Naive thymus-derived CD4-positive, alpha-beta T cell (primary cell): Measurements from ENCODE around the gene PSKH1. TPM values are rescaled to one million over a fixed set of nuclear protein-coding genes. Genes with fewer than 3 reads are reported as not detected.

ENCODE experiments used
- ATAC-seq: fragments of 150-1000 bp; cut with Tn5 transposase; 2 replicates; pipeline ENCODE4 v1.10.0; 2021; ENCODE audit warnings: mild to moderate bottlenecking, moderate library complexity
- CTCF ChIA-PET: fragments of 350-600 bp; sonication (Branson Sonifier 250); formaldehyde crosslinking; loops from one replicate; lab custom pipeline; 2021; ENCODE audit warnings: antibody characterized with exemption; lab: Charles Lee
- POLR2A ChIA-PET: fragments of 350-600 bp; sonication (Branson Sonifier 250); formaldehyde crosslinking; loops from one replicate; lab custom pipeline; 2021; ENCODE audit warnings: antibody characterized with exemption, inconsistent platforms; lab: Charles Lee
- DNase-seq, 9 donors: peaks; one replicate each; pipeline versions ENCODE4 v3.0.0 to v3.0.0-alpha.2; 2020 to 2022; ENCODE audit warnings: mixed read lengths in 1 of 9
- H3K27ac ChIP-seq: one replicate; pipeline ENCODE4 v1.7.0; 2013; ENCODE audit warnings: mild to moderate bottlenecking, low read depth, low read length, moderate library complexity
- H3K27me3 ChIP-seq, 2 donors: one replicate each; pipeline ENCODE4 v1.7.0; 2013; ENCODE audit warnings: low read length in 2 of 2, mild to moderate bottlenecking in 2 of 2, moderate library complexity in 2 of 2; ENCODE audit not compliant: control insufficient read depth in 2 of 2, insufficient read depth in 2 of 2
- H3K36me3 ChIP-seq, 3 experiments: 1 replicate in 2 of 3; 2 replicates in 1 of 3; pipeline ENCODE4 v1.7.0; 2013; ENCODE audit warnings: low read length in 3 of 3, mild to moderate bottlenecking in 3 of 3, moderate library complexity in 1 of 3; ENCODE audit not compliant: insufficient read depth in 3 of 3, control insufficient read depth in 2 of 3
- H3K4me1 ChIP-seq, 2 donors: one replicate each; pipeline ENCODE4 v1.7.0; 2013; ENCODE audit warnings: low read length in 2 of 2, mild to moderate bottlenecking in 2 of 2, moderate library complexity in 1 of 2; ENCODE audit not compliant: control insufficient read depth in 2 of 2, insufficient read depth in 2 of 2
- H3K4me3 ChIP-seq: 2 replicates; pipeline ENCODE4 v1.7.0; 2013; ENCODE audit warnings: mild to moderate bottlenecking, low read length
- H3K9me3 ChIP-seq, 3 experiments: 1 replicate in 2 of 3; 2 replicates in 1 of 3; pipeline ENCODE4 v1.7.0; 2013; ENCODE audit warnings: low read length in 3 of 3; ENCODE audit not compliant: control insufficient read depth in 2 of 3
- H3K27ac Mint-ChIP-seq, 9 donors: one replicate each; pipeline ENCODE4 v1.8.0; 2020 to 2022; ENCODE audit warnings: mixed read lengths in 9 of 9, mild to moderate bottlenecking in 8 of 9, moderate library complexity in 5 of 9, inconsistent platforms in 2 of 9
- H3K27me3 Mint-ChIP-seq, 5 donors: one replicate each; pipeline ENCODE4 v1.8.0; 2021 to 2022; ENCODE audit warnings: mixed read lengths in 5 of 5, mild to moderate bottlenecking in 1 of 5
- H3K36me3 Mint-ChIP-seq, 5 donors: one replicate each; pipeline ENCODE4 v1.8.0; 2020 to 2022; ENCODE audit warnings: mixed read lengths in 5 of 5, mild to moderate bottlenecking in 3 of 5, inconsistent platforms in 1 of 5
- H3K4me1 Mint-ChIP-seq, 7 donors: one replicate each; pipeline ENCODE4 v1.8.0; 2020 to 2022; ENCODE audit warnings: mixed read lengths in 7 of 7, mild to moderate bottlenecking in 3 of 7, inconsistent platforms in 1 of 7
- H3K4me3 Mint-ChIP-seq, 10 donors: one replicate each; pipeline ENCODE4 v1.8.0; 2020 to 2022; ENCODE audit warnings: mild to moderate bottlenecking in 10 of 10, mixed read lengths in 10 of 10, moderate library complexity in 6 of 10, inconsistent platforms in 2 of 10
- H3K9me3 Mint-ChIP-seq, 11 donors: one replicate each; pipeline ENCODE4 v1.8.0; 2020 to 2022; ENCODE audit warnings: mixed read lengths in 11 of 11, mild to moderate bottlenecking in 4 of 11, inconsistent platforms in 1 of 11, moderate library complexity in 1 of 11
- intact Hi-C, 2 donors: fragments of 100-400 bp; cut with micrococcal nuclease; formaldehyde crosslinking; loops; one replicate each; pipeline ENCODE4 v1.15.1; 2023
- polyA plus RNA-seq, 2 donors: library from polyadenylated mRNA; unstranded; fragments of 300-500 nt; fragmentation: Illumina TruSeq; gene quantifications; one replicate each; pipeline ENCODE4 v1.2.3, GENCODE V29; 2021
- total RNA-seq, 6 experiments: library from RNA in 5 of 6; stranded (reverse) in 5 of 6; gene quantifications; 1 replicate in 5 of 6; 2 replicates in 1 of 6; pipeline ENCODE4 v1.2.3 and lab custom pipeline; 2021 to 2026

Gene PSKH1
- total and polyA plus RNA-seq, 7 experiments from 2014 or later: 18.0 to 34.0 (median 23.3) TPM

DNA sequence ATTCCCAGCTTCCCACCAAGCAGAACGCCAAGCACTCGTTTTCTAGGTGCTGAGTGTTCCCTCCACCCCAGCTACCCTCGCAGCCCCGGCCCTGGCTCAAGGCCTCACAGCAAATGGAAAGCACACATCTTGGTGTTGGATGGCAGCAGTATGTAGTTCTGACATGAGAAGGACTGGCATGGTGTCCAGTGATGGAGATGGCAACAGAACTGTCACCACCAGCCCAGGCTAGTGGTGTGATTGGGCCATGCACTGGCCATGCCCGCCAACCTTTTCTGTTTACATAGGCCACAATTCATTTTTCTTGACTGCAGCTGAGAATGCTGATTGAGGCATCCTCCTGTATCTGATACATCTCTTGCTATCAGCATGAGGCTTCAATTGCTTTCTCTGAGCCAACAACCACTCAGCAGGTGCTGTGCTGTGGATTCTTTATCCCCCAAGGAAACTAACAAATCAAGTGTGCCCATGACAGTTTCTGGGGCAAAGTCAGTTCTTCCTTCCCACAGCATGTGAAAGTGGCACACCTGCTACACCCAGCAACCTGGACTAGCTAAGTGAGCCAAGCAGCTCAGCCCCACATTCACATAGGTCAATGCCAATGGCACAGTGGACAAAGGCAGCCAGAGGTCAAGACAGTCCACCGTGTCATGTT, 71.5 kb downstream of the PSKH1 start:
- ATAC-seq: no peak
- peaks cover 10 to 14% of the 10 kb centered on the region in 2 donors for H3K4me1 ChIP-seq
- no peak overlapping the region for H3K27ac ChIP-seq
- intact Hi-C loops: no loop called here
- H3K36me3 Mint-ChIP-seq: peaks cover 2 to 19% (median 4%) of the 10 kb centered on the region in 5 donors
- H3K27ac Mint-ChIP-seq: no peak overlapping the region
- peaks cover 0 to 34% (median 5%) of the 10 kb centered on the region in 3 experiments for H3K36me3 ChIP-seq
- H3K27me3 ChIP-seq: no peaks in the 10 kb centered on the region
- no peak overlapping the region for H3K4me3 ChIP-seq
- peaks cover 20 to 46% (median 28%) of the 10 kb centered on the region in 7 donors for H3K4me1 Mint-ChIP-seq
- ChIA-PET CTCF (no interaction called here), POLR2A (interaction anchor here (0.8 to 1.6 kb wide), 2 partner anchors 8 to 21 kb away, joined by 3 to 4 read pairs; partner anchors contain the start of gene LCAT)
- peaks cover 0 to 2% (median 0%) of the 10 kb centered on the region in 11 donors for H3K9me3 Mint-ChIP-seq
- H3K9me3 ChIP-seq: no peaks in the 10 kb centered on the region
- no peak for DNase-seq
- peak overlapping the region in 1 of 10 donors; percentile 42 for H3K4me3 Mint-ChIP-seq
- H3K27me3 Mint-ChIP-seq: no peaks in the 10 kb centered on the region

DNA sequence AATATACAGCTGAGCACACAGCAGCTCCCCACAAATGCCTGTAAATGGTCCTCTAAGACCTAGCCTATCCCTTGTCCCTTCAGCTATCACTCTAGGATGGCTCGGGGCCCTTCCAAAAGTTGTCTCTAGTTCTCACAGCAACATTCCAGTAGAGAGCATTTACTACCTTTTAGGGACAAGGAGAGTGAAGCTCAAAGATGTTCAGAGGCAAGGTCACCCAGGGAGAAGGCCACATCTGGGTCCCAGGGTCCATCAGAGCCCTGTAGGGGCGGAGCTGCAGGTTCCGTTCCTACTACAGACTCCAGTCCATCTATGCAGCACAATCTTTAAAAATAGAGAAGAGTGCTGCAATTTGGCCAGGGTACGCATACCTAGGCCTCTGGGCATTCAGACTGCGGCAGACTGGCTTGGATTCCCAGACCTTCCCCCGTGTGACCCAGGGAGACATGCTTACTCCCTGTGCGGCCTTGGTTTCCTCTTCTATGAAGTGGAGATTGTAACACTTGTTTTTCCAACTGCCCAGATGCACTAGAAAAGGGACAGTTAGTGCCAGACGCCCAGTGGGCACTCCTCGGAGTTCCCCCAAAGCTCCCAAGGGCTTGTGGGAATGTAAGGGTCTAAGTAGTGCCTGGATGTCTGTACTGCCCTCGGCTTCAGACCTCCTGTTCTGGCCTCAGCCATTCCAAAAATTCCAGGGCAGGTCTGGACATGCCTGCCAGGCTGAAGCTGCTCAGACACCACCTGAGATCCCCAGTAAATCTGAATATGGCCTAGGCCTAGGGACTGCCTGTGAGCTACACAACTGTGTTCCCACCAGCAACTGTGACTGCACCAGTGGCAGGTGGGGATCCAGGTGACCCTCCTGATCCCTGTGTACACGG, 72.9 kb downstream of the PSKH1 start:
- Mint-ChIP-seq H3K27me3 (no peaks in the 10 kb centered on the region), H3K4me1 (peaks cover 20 to 46% (median 29%) of the 10 kb centered on the region in 7 donors), H3K36me3 (peaks cover 0 to 14% (median 3%) of the 10 kb centered on the region in 5 donors), H3K4me3 (peak overlapping the region in 4 of 10 donors; percentile 5 to 98 (median 48)), H3K27ac (peak overlapping the region in 1 of 9 donors; percentile 63), H3K9me3 (peaks cover 0 to 2% (median 0%) of the 10 kb centered on the region in 11 donors)
- H3K9me3 ChIP-seq: no peaks in the 10 kb centered on the region
- ChIA-PET POLR2A (interaction anchor here (0.6 to 1.6 kb wide), 8 partner anchors 9 to 40 kb away, joined by 3 to 4 read pairs (median 4); partner anchors contain the start of genes DPEP2, LCAT and PSMB10), CTCF (interaction anchor here (1.7 kb wide), 1 partner anchor 25 kb away, joined by 7 read pairs; no protein-coding TSS in a partner anchor)
- peaks cover 0 to 21% (median 2%) of the 10 kb centered on the region in 3 experiments for H3K36me3 ChIP-seq
- intact Hi-C loops: no loop called here
- ATAC-seq: no peak
- DNase-seq: no peak
- no peak overlapping the region for H3K27ac ChIP-seq
- H3K4me3 ChIP-seq: no peak overlapping the region
- H3K27me3 ChIP-seq: no peaks in the 10 kb centered on the region
- peaks cover 10 to 14% of the 10 kb centered on the region in 2 donors for H3K4me1 ChIP-seq

DNA sequence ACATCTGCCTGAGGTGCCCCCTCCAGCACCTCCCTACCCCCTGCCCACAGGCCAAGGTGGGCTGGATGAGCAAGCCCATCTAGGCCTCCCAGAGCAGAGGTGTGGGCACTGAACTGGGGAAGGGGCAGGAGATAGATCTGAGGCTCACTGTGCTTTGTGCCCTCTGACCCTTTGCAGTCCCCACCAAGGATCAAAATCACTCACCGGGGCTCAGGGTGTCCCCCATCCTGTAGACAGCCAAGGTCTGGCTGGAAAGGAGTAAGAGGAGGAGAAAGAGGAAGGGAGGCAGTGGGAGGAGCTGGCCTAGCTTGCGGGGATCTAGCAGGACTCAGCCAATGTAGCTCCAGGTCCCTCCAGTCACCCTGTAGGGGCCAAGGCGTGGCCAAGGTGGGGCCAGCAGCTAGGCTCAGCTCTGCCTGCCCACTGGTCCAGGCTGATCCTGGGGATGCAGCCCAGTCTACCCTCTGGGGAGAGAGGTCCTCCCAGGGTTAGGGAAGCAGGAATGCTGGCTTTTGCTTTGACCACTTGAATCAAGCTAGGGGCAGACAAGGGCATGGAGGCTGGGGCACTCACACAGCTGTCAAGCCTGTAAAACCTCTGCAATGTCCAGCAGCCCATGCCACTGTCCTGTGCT, 73.6 kb downstream of the PSKH1 start:
- intact Hi-C loops: no loop called here
- Histone ChIP-seq H3K27ac (no peak overlapping the region), H3K4me1 (peaks cover 10 to 14% of the 10 kb centered on the region in 2 donors), H3K9me3 (no peaks in the 10 kb centered on the region), H3K27me3 (no peaks in the 10 kb centered on the region), H3K36me3 (peaks cover 0 to 13% (median 0%) of the 10 kb centered on the region in 3 experiments), H3K4me3 (peak overlapping the region; percentile 88)
- CTCF ChIA-PET: interaction anchor here (1.7 kb wide), 1 partner anchor 25 kb away, joined by 7 read pairs; no protein-coding TSS in a partner anchor
- POLR2A ChIA-PET: interaction anchor here (0.8 to 1.4 kb wide), 6 partner anchors 10 to 33 kb away, joined by 3 to 4 read pairs (median 4); partner anchors contain the start of genes DPEP2 and PSMB10
- ATAC-seq (no peak), DNase-seq (no peak)
- H3K27me3 Mint-ChIP-seq: no peaks in the 10 kb centered on the region
- peaks cover 0 to 2% (median 0%) of the 10 kb centered on the region in 11 donors for H3K9me3 Mint-ChIP-seq
- peaks cover 0 to 11% (median 0%) of the 10 kb centered on the region in 5 donors for H3K36me3 Mint-ChIP-seq
- peaks cover 20 to 46% (median 29%) of the 10 kb centered on the region in 7 donors for H3K4me1 Mint-ChIP-seq
- H3K4me3 Mint-ChIP-seq: peak overlapping the region; percentile 86 to 100 (median 96)
- peak overlapping the region in 7 of 9 donors; percentile 63 to 95 (median 82) for H3K27ac Mint-ChIP-seq

DNA sequence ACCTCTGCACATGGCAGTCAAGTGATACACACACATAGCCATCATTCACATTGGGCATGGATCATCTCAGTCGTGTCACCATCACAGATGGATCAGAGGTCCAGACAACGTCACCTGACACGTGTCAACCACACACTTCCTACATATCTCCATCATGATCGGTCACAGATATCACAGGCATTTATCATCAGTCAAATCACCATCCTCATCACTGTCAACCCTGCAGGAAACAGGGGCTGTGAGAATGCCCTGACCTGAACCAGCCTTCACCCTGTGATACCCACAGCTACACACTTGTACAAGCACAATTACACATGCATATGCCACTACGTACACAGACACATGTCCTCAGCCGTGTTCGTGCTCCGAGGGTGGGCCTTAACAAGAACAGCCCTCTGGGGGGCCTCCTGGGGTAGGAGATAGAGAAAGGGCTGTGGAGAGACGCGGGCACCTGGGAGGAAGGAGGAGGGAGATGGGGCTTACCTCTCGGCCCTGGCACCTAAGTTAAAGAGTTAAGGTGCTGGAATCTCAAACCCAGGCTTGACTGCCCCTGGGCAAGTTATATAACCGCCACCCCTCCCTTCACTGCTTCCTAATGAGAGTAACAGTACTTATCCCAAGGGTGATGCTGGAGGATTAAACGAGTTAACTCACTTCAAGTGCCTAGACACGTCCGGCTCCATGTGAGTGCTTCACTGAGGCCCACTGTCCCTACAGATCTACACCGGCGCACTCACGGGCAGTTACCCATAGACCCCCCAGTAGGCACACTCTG, 74.3 kb downstream of the PSKH1 start:
- Mint-ChIP-seq H3K27me3 (no peaks in the 10 kb centered on the region), H3K4me1 (peaks cover 20 to 46% (median 29%) of the 10 kb centered on the region in 7 donors), H3K27ac (peak overlapping the region; percentile 79 to 95 (median 93)), H3K36me3 (peaks cover 0 to 7% (median 0%) of the 10 kb centered on the region in 5 donors), H3K9me3 (peaks cover 0 to 2% (median 0%) of the 10 kb centered on the region in 11 donors), H3K4me3 (peak overlapping the region; percentile 86 to 100 (median 96))
- Histone ChIP-seq H3K27ac (peak overlapping the region; percentile 81), H3K4me1 (peaks cover 10 to 14% of the 10 kb centered on the region in 2 donors), H3K36me3 (peaks cover 0 to 7% (median 0%) of the 10 kb centered on the region in 3 experiments), H3K9me3 (no peaks in the 10 kb centered on the region), H3K27me3 (no peaks in the 10 kb centered on the region), H3K4me3 (peak overlapping the region; percentile 88)
- POLR2A ChIA-PET: interaction anchor here (0.6 to 3.5 kb wide), 7 partner anchors 14 to 73 kb away, joined by 3 to 17 read pairs (median 3); partner anchors contain the start of genes DPEP2 and PSMB10
- intact Hi-C loops: no loop called here
- no peak for ATAC-seq
- DNase-seq: peak in 5 of 9 donors; percentile 5 to 36 (median 10)
- CTCF ChIA-PET: interaction anchor here (1.7 kb wide), 1 partner anchor 26 kb away, joined by 7 read pairs; no protein-coding TSS in a partner anchor

DNA sequence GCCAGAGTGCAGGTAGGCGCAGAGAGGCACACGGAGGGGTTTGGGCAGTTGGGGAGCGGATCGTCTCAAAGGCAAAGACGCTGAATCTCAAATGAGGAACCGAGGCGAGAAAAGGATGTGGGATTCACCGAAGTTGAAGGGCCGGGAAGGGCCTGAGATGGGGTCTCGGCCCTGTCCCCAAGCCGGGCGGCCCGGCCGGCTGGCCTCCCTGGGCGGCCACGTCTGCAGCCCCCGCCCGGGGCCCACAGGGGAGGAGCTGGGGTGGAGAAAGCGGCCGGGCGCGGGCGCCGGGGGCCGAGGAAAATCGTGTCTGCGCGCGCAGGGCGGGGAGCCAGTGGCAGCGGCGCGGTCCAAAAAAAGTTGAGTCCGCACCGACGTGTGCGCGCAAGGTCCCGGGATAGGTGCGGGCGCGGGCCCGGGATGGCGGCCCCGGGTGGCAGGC, 74.9 kb downstream of the PSKH1 start:
- ATAC-seq (peak; percentile 13), DNase-seq (peak in 6 of 9 donors; percentile 2 to 65 (median 22))
- intact Hi-C loops: loop anchor here (1.0 to 2.0 kb wide), 6 partner anchors 15 to 75 kb away; partner anchors contain the start of genes DDX28 (in 1 of the 2), DUS2 (in 1 of the 2) and PSKH1 (in 1 of the 2)
- H3K27me3 Mint-ChIP-seq: no peaks in the 10 kb centered on the region
- H3K27ac Mint-ChIP-seq: peak overlapping the region; percentile 79 to 95 (median 93)
- H3K9me3 Mint-ChIP-seq: peaks cover 0 to 2% (median 0%) of the 10 kb centered on the region in 11 donors
- peaks cover 20 to 43% (median 29%) of the 10 kb centered on the region in 7 donors for H3K4me1 Mint-ChIP-seq
- Histone ChIP-seq H3K9me3 (no peaks in the 10 kb centered on the region), H3K36me3 (peaks cover 0 to 1% (median 0%) of the 10 kb centered on the region in 3 experiments), H3K27me3 (no peaks in the 10 kb centered on the region), H3K4me3 (peak overlapping the region; percentile 88), H3K4me1 (peaks cover 10 to 14% of the 10 kb centered on the region in 2 donors), H3K27ac (peak overlapping the region; percentile 81)
- ChIA-PET CTCF (no interaction called here), POLR2A (interaction anchor here (0.6 to 3.5 kb wide), 5 partner anchors 15 to 74 kb away, joined by 3 to 17 read pairs (median 3); partner anchors contain the start of gene PSMB10)
- H3K4me3 Mint-ChIP-seq: peak overlapping the region; percentile 86 to 100 (median 96)
- H3K36me3 Mint-ChIP-seq: peaks cover 0 to under 1% (median 0%) of the 10 kb centered on the region in 5 donors
